K562 (cell line): ENCODE results near the gene PITPNM1. TPM values are rescaled to one million over a fixed set of nuclear protein-coding genes. Genes with fewer than 3 reads are reported as not detected.

Source experiments
- AFF4 ChIP-seq: sonication (generic); formaldehyde crosslinking; IDR thresholded peaks from 2 replicates; pipeline ENCODE4 v1.8.0; 2023; ENCODE audit warnings: mild to moderate bottlenecking, missing genetic modification reagents
- BHLHE40 ChIP-seq: IDR thresholded peaks from 2 replicates; pipeline ENCODE4 v1.6.1; 2011; ENCODE audit warnings: low read length, improper control_type of control experiment
- CXXC5 ChIP-seq: fragments of 250-450 bp; sonication (Bioruptor Pico); IDR thresholded peaks from 2 replicates; pipeline ENCODE4 v1.8.0; 2022; ENCODE audit warnings: inconsistent platforms, mild to moderate bottlenecking, moderate library complexity
- EGR1 ChIP-seq: fragments of 450-650 bp; conservative IDR thresholded peaks from 2 replicates; pipeline ENCODE4 v1.6.1; 2017; ENCODE audit warnings: mild to moderate bottlenecking
- GATA2 ChIP-seq: sonication (generic); formaldehyde crosslinking; IDR thresholded peaks from 2 replicates; pipeline ENCODE4 v1.4.0; 2020; ENCODE audit warnings: mild to moderate bottlenecking, missing genetic modification reagents
- MAZ ChIP-seq, 2 experiments: fragments of 450-650 bp in 1 of 2; sonication (generic) in 1 of 2; formaldehyde crosslinking; IDR thresholded peaks in 1 of 2; conservative IDR thresholded peaks in 1 of 2; 2 replicates each; pipeline versions ENCODE4 v1.4.0 to v1.5.0; 2020; ENCODE audit warnings: mild to moderate bottlenecking in 1 of 2, missing genetic modification reagents in 1 of 2
- MTA3 ChIP-seq: fragments of 450-650 bp; formaldehyde crosslinking; IDR thresholded peaks from 2 replicates; pipeline ENCODE4 v1.6.1; 2017; ENCODE audit warnings: mild to moderate bottlenecking, borderline replicate concordance
- NFIC ChIP-seq: fragments of 450-650 bp; IDR thresholded peaks from 2 replicates; pipeline ENCODE4 v1.6.1; 2017; ENCODE audit warnings: mild to moderate bottlenecking, inconsistent platforms
- NRF1 ChIP-seq, 2 experiments: fragments of 450-650 bp; IDR thresholded peaks in 1 of 2; conservative IDR thresholded peaks in 1 of 2; 2 replicates each; pipeline ENCODE4 v1.6.1; 2014; ENCODE audit warnings: mild to moderate bottlenecking in 2 of 2
- PHF8 ChIP-seq: fragments of 200-600 bp; sonication (generic); IDR thresholded peaks from 2 replicates; pipeline ENCODE4 v1.6.1; 2012; ENCODE audit warnings: mixed run types, mild to moderate bottlenecking, inconsistent platforms, low read length, moderate library complexity, borderline replicate concordance
- RAD21 ChIP-seq, 2 experiments: fragments of 250-450 bp in 1 of 2; fragments of 450-650 bp in 1 of 2; sonication (Bioruptor Pico) in 1 of 2; formaldehyde crosslinking in 1 of 2; IDR thresholded peaks in 1 of 2; conservative IDR thresholded peaks in 1 of 2; 2 replicates each; pipeline versions ENCODE4 v1.4.0 to v1.8.0; 2020 to 2022; ENCODE audit warnings: mild to moderate bottlenecking in 2 of 2, moderate library complexity in 1 of 2
- REST ChIP-seq, 2 experiments: fragments of 450-650 bp; formaldehyde crosslinking in 1 of 2; IDR thresholded peaks; 2 replicates each; pipeline versions ENCODE4 v1.4.0 to v1.6.1; 2014 to 2020; ENCODE audit warnings: mild to moderate bottlenecking in 2 of 2, borderline replicate concordance in 1 of 2, low read depth in 1 of 2
- RFX1 ChIP-seq: fragments of 450-650 bp; IDR thresholded peaks from 2 replicates; pipeline ENCODE4 v1.6.1; 2016; ENCODE audit warnings: mild to moderate bottlenecking, moderate library complexity
- SP2 ChIP-seq: IDR thresholded peaks from 2 replicates; pipeline ENCODE4 v1.6.1; 2011; ENCODE audit warnings: mild to moderate bottlenecking, low read depth, low read length, moderate library complexity; ENCODE audit not compliant: poor library complexity, severe bottlenecking; ENCODE audit errors: extremely low read depth
- TBP ChIP-seq: optimal IDR thresholded peaks from 2 replicates; pipeline ENCODE3; 2011; ENCODE audit warnings: low read depth, low read length, improper control_type of control experiment
- polyA plus RNA-seq, 8 experiments: library from polyadenylated mRNA; depleted of rRNA in 4 of 8; stranded (reverse) in 5 of 8; unstranded in 3 of 8; fragments of >200 nt; fragmentation: Nextera tagmentation in 2 of 8; fragmentation: Illumina TruSeq in 1 of 8; extraction: Ambion mirVana in 2 of 8; extraction: Trizol in 1 of 8; gene quantifications; 2 replicates each; pipeline versions ENCODE4 v1.2.1 to v1.2.3, GENCODE V29; 2011 to 2014; ENCODE audit warnings: inconsistent platforms in 1 of 8, missing spikeins in 1 of 8
- total RNA-seq, 7 experiments: library from RNA; depleted of rRNA in 6 of 7; stranded (reverse); fragments of >200 nt in 6 of 7; fragmentation: Illumina TruSeq in 2 of 7; extraction: Trizol in 2 of 7; gene quantifications; 2 replicates each; pipeline versions ENCODE4 v1.2.1 to v1.2.3, GENCODE V29; 2011 to 2021; ENCODE audit warnings: low replicate concordance in 1 of 7

The PITPNM1 gene
- total and polyA plus RNA-seq, 9 of the 15 experiments (the other 6 are each of a cell fraction or from before 2014, with no cell fraction given): 0.11 to 53.7 (median 16.0) TPM

- TF ChIP-seq REST (IDR thresholded peaks at IDR 0.05; ENCODE audit: borderline replicate concordance) (peak; percentile 92), REST (CRISPR knock-in tag; IDR thresholded peaks at IDR 0.05; ENCODE audit: low read depth) (no peak), EGR1 (peak; percentile 72), MAZ (CRISPR knock-in tag; conservative IDR thresholded peaks at IDR 0.05 in 1 of 2, IDR thresholded peaks at IDR 0.05 in 1 of 2) (peak; percentile 92 to 93), CXXC5 (CRISPR knock-in tag) (peak; percentile 70), MTA3 (peak; percentile 72; the same call in 1 of the 2 replicates), BHLHE40 (peak; percentile 87), NFIC (0 out of 2 replicates have a peak, but pooled peaks have one; percentile 41), GATA2 (CRISPR knock-in tag) (no peak), AFF4 (CRISPR knock-in tag) (no peak), TBP (peak; percentile 80), PHF8 (peak; percentile 87; the same call in 1 of the 2 replicates), SP2 (no peak), RFX1 (no peak), RAD21 (CRISPR knock-in tag; conservative IDR thresholded peaks at IDR 0.05 in 1 of 2, IDR thresholded peaks at IDR 0.05 in 1 of 2) (peak; percentile 54 to 76), NRF1 (conservative IDR thresholded peaks at IDR 0.05 in 1 of 2, IDR thresholded peaks at IDR 0.05 in 1 of 2) (peak; percentile 68 to 73)
These were observed 36.2 kb downstream of the PITPNM1 start, which contains the start of gene TMEM134 (continued) for GRCh38 chr11:67468759-67469507.
